HCT116 (cell line): Measurements from ENCODE around the gene SLC41A1. TPM values are rescaled to one million over a fixed set of nuclear protein-coding genes. Genes with fewer than 3 reads are reported as not detected.

ENCODE experiments used
- ATAC-seq: fragments of 200-7000 bp; cut with Tn5 transposase; 2 replicates; pipeline ENCODE4 v1.9.1; 2020; ENCODE audit warnings: mild to moderate bottlenecking, moderate library complexity
- BruUV-seq: library from RNA; stranded (reverse); fragments of 400-500 nt; replicated peaks from 2 replicates; lab custom pipeline; 2021; lab: Mats Ljungman, UMichigan
- CTCF ChIA-PET: fragments of 300-600 bp; sonication (Branson Sonifier 250); formaldehyde crosslinking; loops from one replicate; lab custom pipeline; 2021; ENCODE audit warnings: antibody characterized with exemption; lab: Charles Lee
- POLR2A ChIA-PET: fragments of 300-600, 350-600 bp; sonication (Branson Sonifier 250); formaldehyde crosslinking; loops from one replicate; lab custom pipeline; 2021; ENCODE audit warnings: antibody characterized with exemption; lab: Charles Lee
- RAD21 ChIA-PET, 2 experiments: fragments of 300-600 bp; sonication (Branson Sonifier 250); formaldehyde crosslinking; loops; one replicate each; lab custom pipeline; 2023; ENCODE audit warnings: low total read pairs in 2 of 2; ENCODE audit not compliant: uncharacterized antibody in 2 of 2, unreplicated experiment in 2 of 2, low non-redundant PET in 1 of 2; lab: Charles Lee
- DNase-seq: peaks from one replicate; pipeline ENCODE4 v3.0.0-alpha.2; 2010; ENCODE audit warnings: low read depth, low spot score
- H2AFZ ChIP-seq: fragments of 200-600 bp; shearing (Covaris generic), sonication (generic); 2 replicates; pipeline ENCODE4 v1.6.1; 2017; ENCODE audit warnings: low read depth, mixed run types, mixed read lengths, antibody characterized with exemption, low read length; ENCODE audit not compliant: poor library complexity, severe bottlenecking
- H3K27ac ChIP-seq: 2 replicates; pipeline ENCODE4 v1.5.1; 2012; ENCODE audit warnings: low read depth, low read length
- H3K27me3 ChIP-seq: fragments of 200-600 bp; sonication (generic); 2 replicates; pipeline ENCODE4 v1.6.1; 2016; ENCODE audit warnings: mixed run types, low read length, mixed read lengths; ENCODE audit not compliant: insufficient read depth
- H3K36me3 ChIP-seq, 2 experiments: fragments of 200-500 bp in 1 of 2; fragments of 200-600 bp in 1 of 2; sonication (Bioruptor generic) in 1 of 2; sonication (generic) in 1 of 2; 2 replicates each; pipeline versions ENCODE4 v1.5.1 to v1.6.1; 2014 to 2016; ENCODE audit warnings: low read length in 2 of 2, inconsistent platforms in 1 of 2, mixed read lengths in 1 of 2, mixed run types in 1 of 2; ENCODE audit not compliant: insufficient read depth in 2 of 2, control insufficient read depth in 1 of 2
- H3K4me1 ChIP-seq, 2 experiments: fragments of 200-600 bp in 1 of 2; sonication (generic) in 1 of 2; 2 replicates each; pipeline versions ENCODE4 v1.5.1 to v1.6.1; 2012 to 2017; ENCODE audit warnings: low read length in 2 of 2, inconsistent platforms in 1 of 2, mild to moderate bottlenecking in 1 of 2, mixed read lengths in 1 of 2, mixed run types in 1 of 2, moderate library complexity in 1 of 2; ENCODE audit not compliant: insufficient read depth in 2 of 2, control insufficient read depth in 1 of 2
- H3K4me2 ChIP-seq: fragments of 200-600 bp; sonication (generic); 2 replicates; pipeline ENCODE4 v1.6.1; 2017; ENCODE audit warnings: mixed run types, low read length, mixed read lengths
- H3K4me3 ChIP-seq, 2 experiments: fragments of 200-600 bp in 1 of 2; sonication (generic) in 1 of 2; replicated peaks in 1 of 2; 2 replicates each; pipeline ENCODE4 v1.5.1; 2011 to 2016; ENCODE audit warnings: low read length in 2 of 2, control low read depth in 1 of 2, low read depth in 1 of 2, mild to moderate bottlenecking in 1 of 2, mixed read lengths in 1 of 2, mixed run types in 1 of 2
- H3K79me2 ChIP-seq: fragments of 200-600 bp; sonication (generic); 2 replicates; pipeline ENCODE4 v1.6.1; 2017; ENCODE audit warnings: mild to moderate bottlenecking, mixed run types, low read length, moderate library complexity, mixed read lengths; ENCODE audit not compliant: insufficient read depth
- H3K9ac ChIP-seq: fragments of 200-600 bp; sonication (generic); 2 replicates; pipeline ENCODE4 v1.6.1; 2016; ENCODE audit warnings: low read length, mixed read lengths
- H3K9me2 ChIP-seq: fragments of 200-600 bp; sonication (generic), shearing (Covaris generic); 2 replicates; pipeline ENCODE4 v1.6.1; 2017; ENCODE audit warnings: mixed run types, mild to moderate bottlenecking, moderate library complexity; ENCODE audit not compliant: insufficient read depth
- H3K9me3 ChIP-seq, 2 experiments: fragments of 200-500 bp in 1 of 2; fragments of 200-600 bp in 1 of 2; sonication (Bioruptor generic) in 1 of 2; sonication (generic) in 1 of 2; 2 replicates each; pipeline ENCODE4 v1.6.1; 2014 to 2017; ENCODE audit warnings: low read length in 2 of 2, mixed read lengths in 2 of 2, inconsistent platforms in 1 of 2, low read depth in 1 of 2, mild to moderate bottlenecking in 1 of 2, mixed run types in 1 of 2, moderate library complexity in 1 of 2; ENCODE audit not compliant: control insufficient read depth in 1 of 2, insufficient read depth in 1 of 2
- H4K20me1 ChIP-seq: fragments of 200-600 bp; sonication (generic), shearing (Covaris generic); 2 replicates; pipeline ENCODE4 v1.6.1; 2017; ENCODE audit warnings: mixed run types, mild to moderate bottlenecking, moderate library complexity; ENCODE audit not compliant: insufficient read depth
- CEBPB ChIP-seq: IDR thresholded peaks from 2 replicates; pipeline ENCODE4 v1.6.1; 2012; ENCODE audit warnings: low read depth
- EGR1 ChIP-seq: IDR thresholded peaks from 2 replicates; pipeline ENCODE4 v1.6.1; 2012; ENCODE audit warnings: low read depth
- ELF1 ChIP-seq: IDR thresholded peaks from 2 replicates; pipeline ENCODE4 v1.6.1; 2012; ENCODE audit warnings: low read depth, borderline replicate concordance
- EZH2 ChIP-seq: fragments of 200-600 bp; sonication (generic); IDR thresholded peaks from 2 replicates; pipeline ENCODE4 v1.6.1; 2017; ENCODE audit warnings: antibody characterized with exemption, mixed run types
- FOSL1 ChIP-seq: IDR thresholded peaks from 2 replicates; pipeline ENCODE4 v1.6.1; 2012; ENCODE audit warnings: low read depth
- JUND ChIP-seq: IDR thresholded peaks from 2 replicates; pipeline ENCODE4 v1.6.1; 2012
- POLR2A ChIP-seq: IDR thresholded peaks from 2 replicates; pipeline ENCODE4 v1.7.0; 2011; ENCODE audit warnings: borderline replicate concordance; ENCODE audit not compliant: insufficient read depth, insufficient read length; ENCODE audit errors: extremely low read depth
- POLR2AphosphoS5 ChIP-seq: IDR thresholded peaks from 2 replicates; pipeline ENCODE4 v1.6.1; 2011; ENCODE audit warnings: mild to moderate bottlenecking, low read depth, low read length, moderate library complexity
- RAD21 ChIP-seq: IDR thresholded peaks from 2 replicates; pipeline ENCODE4 v1.6.1; 2012; ENCODE audit warnings: low read depth, mild to moderate bottlenecking
- SP1 ChIP-seq: IDR thresholded peaks from 2 replicates; pipeline ENCODE4 v1.6.1; 2012; ENCODE audit warnings: low read depth
- SRF ChIP-seq: IDR thresholded peaks from 2 replicates; pipeline ENCODE4 v1.6.1; 2012; ENCODE audit warnings: low read depth
- TCF7L2 ChIP-seq: IDR thresholded peaks from 2 replicates; pipeline ENCODE4 v1.7.0; 2011; ENCODE audit warnings: borderline replicate concordance, inconsistent platforms; ENCODE audit not compliant: insufficient read depth, insufficient read length; ENCODE audit errors: extremely low read depth
- YY1 ChIP-seq: IDR thresholded peaks from 2 replicates; pipeline ENCODE4 v1.6.1; 2011; ENCODE audit warnings: low read length, low read depth, moderate library complexity, mild to moderate bottlenecking; ENCODE audit not compliant: insufficient replicate concordance; ENCODE audit errors: extremely low read depth
- ZBTB33 ChIP-seq: IDR thresholded peaks from 2 replicates; pipeline ENCODE4 v1.6.1; 2011; ENCODE audit warnings: mild to moderate bottlenecking, low read length, moderate library complexity; ENCODE audit not compliant: insufficient replicate concordance; ENCODE audit errors: extremely low read depth
- ZFX ChIP-seq: fragments of 450-650 bp; IDR thresholded peaks from 2 replicates; pipeline ENCODE4 v1.6.1; 2017
- ZNF274 ChIP-seq: fragments of 200-500 bp; sonication (Bioruptor generic); IDR thresholded peaks from 2 replicates; pipeline ENCODE4 v1.6.1; 2014; ENCODE audit warnings: mild to moderate bottlenecking, low read depth, low read length, inconsistent platforms
- intact Hi-C: fragments of 100-400 bp; cut with micrococcal nuclease; formaldehyde crosslinking; loops from 2 replicates; pipeline ENCODE4 v1.10.0; 2022
- total RNA-seq: library from RNA; stranded (reverse); gene quantifications from one replicate; pipeline ENCODE4 v1.2.1, GENCODE V29; 2021; ENCODE audit not compliant: unreplicated experiment
- TF ChIP-seq, protein P1 (sequence below): IDR thresholded peaks from 2 replicates; pipeline ENCODE4 v1.6.1; 2012; ENCODE audit warnings: low read depth
- TF ChIP-seq, protein P2 (sequence below): IDR thresholded peaks from 2 replicates; pipeline ENCODE4 v1.6.1; 2012
- TF ChIP-seq, protein P3 (sequence below): IDR thresholded peaks from 2 replicates; pipeline ENCODE4 v1.6.1; 2012
- TF ChIP-seq, protein P4 (sequence below), 3 experiments: fragments of 200-600 bp in 1 of 3; sonication (generic) in 1 of 3; IDR thresholded peaks in 2 of 3; conservative IDR thresholded peaks in 1 of 3; 2 replicates each; pipeline ENCODE4 v1.5.1; 2012 to 2017; ENCODE audit warnings: low read depth in 2 of 3, low read length in 2 of 3, antibody characterized with exemption in 1 of 3, borderline replicate concordance in 1 of 3, control low read depth in 1 of 3, mild to moderate bottlenecking in 1 of 3, mixed read lengths in 1 of 3, mixed run types in 1 of 3, moderate library complexity in 1 of 3; ENCODE audit not compliant: insufficient read depth in 1 of 3

The SLC41A1 gene
- total RNA-seq, 1 experiment from 2014 or later: 35.9 TPM

- Histone ChIP-seq H3K36me3 (no peaks in the 10 kb centered on the region), H3K9me2 (no peaks in the 10 kb centered on the region), H3K27me3 (no peaks in the 10 kb centered on the region), H3K9ac (no peak within 1 kb of the TSS), H4K20me1 (no peaks in the 10 kb centered on the region), H3K27ac (no peak within 1 kb of the TSS), H3K9me3 (no peaks in the 10 kb centered on the region), H3K4me2 (no peak within 1 kb of the TSS), H3K4me3 (no peak within 1 kb of the TSS), H2AFZ (no peak within 1 kb of the TSS), H3K79me2 (no peaks in the 10 kb centered on the region), H3K4me1 (no peaks in the 10 kb centered on the region)
- RAD21 ChIA-PET: no interaction called here
- intact Hi-C loops: no loop called here
- DNase-seq: no peak
- CTCF ChIA-PET: no interaction called here
- no peak for ATAC-seq
- no TSS peak for BruUV-seq
- no peak for TF ChIP-seq RAD21
- TF ChIP-seq, protein P1, sequence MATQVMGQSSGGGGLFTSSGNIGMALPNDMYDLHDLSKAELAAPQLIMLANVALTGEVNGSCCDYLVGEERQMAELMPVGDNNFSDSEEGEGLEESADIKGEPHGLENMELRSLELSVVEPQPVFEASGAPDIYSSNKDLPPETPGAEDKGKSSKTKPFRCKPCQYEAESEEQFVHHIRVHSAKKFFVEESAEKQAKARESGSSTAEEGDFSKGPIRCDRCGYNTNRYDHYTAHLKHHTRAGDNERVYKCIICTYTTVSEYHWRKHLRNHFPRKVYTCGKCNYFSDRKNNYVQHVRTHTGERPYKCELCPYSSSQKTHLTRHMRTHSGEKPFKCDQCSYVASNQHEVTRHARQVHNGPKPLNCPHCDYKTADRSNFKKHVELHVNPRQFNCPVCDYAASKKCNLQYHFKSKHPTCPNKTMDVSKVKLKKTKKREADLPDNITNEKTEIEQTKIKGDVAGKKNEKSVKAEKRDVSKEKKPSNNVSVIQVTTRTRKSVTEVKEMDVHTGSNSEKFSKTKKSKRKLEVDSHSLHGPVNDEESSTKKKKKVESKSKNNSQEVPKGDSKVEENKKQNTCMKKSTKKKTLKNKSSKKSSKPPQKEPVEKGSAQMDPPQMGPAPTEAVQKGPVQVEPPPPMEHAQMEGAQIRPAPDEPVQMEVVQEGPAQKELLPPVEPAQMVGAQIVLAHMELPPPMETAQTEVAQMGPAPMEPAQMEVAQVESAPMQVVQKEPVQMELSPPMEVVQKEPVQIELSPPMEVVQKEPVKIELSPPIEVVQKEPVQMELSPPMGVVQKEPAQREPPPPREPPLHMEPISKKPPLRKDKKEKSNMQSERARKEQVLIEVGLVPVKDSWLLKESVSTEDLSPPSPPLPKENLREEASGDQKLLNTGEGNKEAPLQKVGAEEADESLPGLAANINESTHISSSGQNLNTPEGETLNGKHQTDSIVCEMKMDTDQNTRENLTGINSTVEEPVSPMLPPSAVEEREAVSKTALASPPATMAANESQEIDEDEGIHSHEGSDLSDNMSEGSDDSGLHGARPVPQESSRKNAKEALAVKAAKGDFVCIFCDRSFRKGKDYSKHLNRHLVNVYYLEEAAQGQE: no peak
- TF ChIP-seq ZFX: no peak
- TF ChIP-seq, protein P2, sequence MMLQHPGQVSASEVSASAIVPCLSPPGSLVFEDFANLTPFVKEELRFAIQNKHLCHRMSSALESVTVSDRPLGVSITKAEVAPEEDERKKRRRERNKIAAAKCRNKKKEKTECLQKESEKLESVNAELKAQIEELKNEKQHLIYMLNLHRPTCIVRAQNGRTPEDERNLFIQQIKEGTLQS: no peak
- TF ChIP-seq CEBPB: no peak
- TF ChIP-seq FOSL1: no peak
- TF ChIP-seq, protein P3, sequence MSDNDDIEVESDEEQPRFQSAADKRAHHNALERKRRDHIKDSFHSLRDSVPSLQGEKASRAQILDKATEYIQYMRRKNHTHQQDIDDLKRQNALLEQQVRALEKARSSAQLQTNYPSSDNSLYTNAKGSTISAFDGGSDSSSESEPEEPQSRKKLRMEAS: no peak
- no peak for TF ChIP-seq POLR2AphosphoS5
- TF ChIP-seq ZNF274: no peak
- TF ChIP-seq YY1: no peak
- TF ChIP-seq SP1: no peak
- no peak for TF ChIP-seq SRF
- no peak for TF ChIP-seq JUND
- TF ChIP-seq, protein P4, sequence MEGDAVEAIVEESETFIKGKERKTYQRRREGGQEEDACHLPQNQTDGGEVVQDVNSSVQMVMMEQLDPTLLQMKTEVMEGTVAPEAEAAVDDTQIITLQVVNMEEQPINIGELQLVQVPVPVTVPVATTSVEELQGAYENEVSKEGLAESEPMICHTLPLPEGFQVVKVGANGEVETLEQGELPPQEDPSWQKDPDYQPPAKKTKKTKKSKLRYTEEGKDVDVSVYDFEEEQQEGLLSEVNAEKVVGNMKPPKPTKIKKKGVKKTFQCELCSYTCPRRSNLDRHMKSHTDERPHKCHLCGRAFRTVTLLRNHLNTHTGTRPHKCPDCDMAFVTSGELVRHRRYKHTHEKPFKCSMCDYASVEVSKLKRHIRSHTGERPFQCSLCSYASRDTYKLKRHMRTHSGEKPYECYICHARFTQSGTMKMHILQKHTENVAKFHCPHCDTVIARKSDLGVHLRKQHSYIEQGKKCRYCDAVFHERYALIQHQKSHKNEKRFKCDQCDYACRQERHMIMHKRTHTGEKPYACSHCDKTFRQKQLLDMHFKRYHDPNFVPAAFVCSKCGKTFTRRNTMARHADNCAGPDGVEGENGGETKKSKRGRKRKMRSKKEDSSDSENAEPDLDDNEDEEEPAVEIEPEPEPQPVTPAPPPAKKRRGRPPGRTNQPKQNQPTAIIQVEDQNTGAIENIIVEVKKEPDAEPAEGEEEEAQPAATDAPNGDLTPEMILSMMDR (IDR thresholded peaks at IDR 0.05 in 2 of 3, conservative IDR thresholded peaks at IDR 0.05 in 1 of 3; ENCODE audit: borderline replicate concordance in 1 of 3, insufficient read depth in 1 of 3, low read depth in 2 of 3, low read length in 2 of 3): no peak
- TF ChIP-seq POLR2A: no peak
- TF ChIP-seq TCF7L2: no peak
- TF ChIP-seq ELF1: no peak
- no peak for TF ChIP-seq EZH2
- TF ChIP-seq ZBTB33: no peak
- no peak for TF ChIP-seq EGR1
- POLR2A ChIA-PET: no interaction called here
Measured at GRCh38 chr1:205849619-205850355, 36.8 kb upstream of the SLC41A1 start, which contains the start of gene PM20D1. Gene PM20D1 (minus strand): TSS chr1:205850132. CDS start chr1:205850072, 60 bp downstream.
